K562 (cell line): ENCODE data around the gene GRM3. TPM values are rescaled to one million over a fixed set of nuclear protein-coding genes. Genes with fewer than 3 reads are reported as not detected.

ENCODE experiments used
- ATAC-seq: fragments of 200-7000 bp; cut with Tn5 transposase; 3 replicates; pipeline ENCODE4 v1.9.1; 2020; ENCODE audit warnings: moderate library complexity
- BruUV-seq: library from RNA; stranded (reverse); fragments of 400-500 nt; replicated peaks from 2 replicates; lab custom pipeline; 2021; lab: Mats Ljungman, UMichigan
- CTCF ChIA-PET: fragments of 300-600 bp; formaldehyde crosslinking; extraction: SDS; loops from one replicate; lab custom pipeline; 2021; ENCODE audit warnings: low intra/inter-chr PET ratio; lab: Yijun Ruan, JAX
- POLR2A ChIA-PET: fragments of 300-600, 350-650 bp; sonication (Branson Sonifier 250); formaldehyde crosslinking; extraction: SDS; loops from one replicate; lab custom pipeline; 2021; ENCODE audit warnings: antibody characterized with exemption, inconsistent platforms; lab: Yijun Ruan, JAX
- DNase-seq, 4 experiments: peaks; one replicate each; pipeline versions ENCODE4 v3.0.0 to v3.0.0-alpha.2; 2011 to 2018; ENCODE audit warnings: low spot score in 3 of 4, mixed read lengths in 3 of 4; ENCODE audit errors: extremely low read depth in 1 of 4
- FAIRE-seq: peaks from 2 replicates; lab custom pipeline; 2011; peaks lifted over from hg19 to GRCh38; lab: Jason Lieb, UNC
- H2AFZ ChIP-seq: 2 replicates; pipeline ENCODE4 v1.6.0; 2011; ENCODE audit warnings: low read depth, low read length, control low read depth, inconsistent platforms
- H3K27ac ChIP-seq: fragments of 200-600 bp; 3 replicates; pipeline ENCODE4 v1.8.0; 2011; ENCODE audit warnings: low read depth, mild to moderate bottlenecking, control low read depth, inconsistent platforms, low read length, moderate library complexity, mixed read lengths; ENCODE audit errors: extremely low read depth
- H3K27me3 ChIP-seq, 2 experiments: fragments of 300-600 bp in 1 of 2; 2 replicates in 1 of 2; 3 replicates in 1 of 2; pipeline versions ENCODE4 v1.6.0 to v1.8.0; 2011; ENCODE audit warnings: inconsistent platforms in 2 of 2, low read length in 2 of 2, mild to moderate bottlenecking in 1 of 2, mixed read lengths in 1 of 2, moderate library complexity in 1 of 2; ENCODE audit not compliant: control insufficient read depth in 2 of 2, insufficient read depth in 2 of 2
- H3K36me3 ChIP-seq: fragments of 300-600 bp; 3 replicates; pipeline ENCODE4 v1.8.0; 2011; ENCODE audit warnings: mild to moderate bottlenecking, low read length, inconsistent platforms; ENCODE audit not compliant: control insufficient read depth, insufficient read depth
- H3K4me1 ChIP-seq, 2 experiments: fragments of 200-600 bp in 1 of 2; replicated peaks in 1 of 2; 2 replicates in 1 of 2; 3 replicates in 1 of 2; pipeline versions ENCODE4 v1.5.1 to v1.8.0; 2011; ENCODE audit warnings: inconsistent platforms in 2 of 2, low read length in 2 of 2, mild to moderate bottlenecking in 1 of 2, mixed read lengths in 1 of 2, moderate library complexity in 1 of 2; ENCODE audit not compliant: control insufficient read depth in 2 of 2, insufficient read depth in 2 of 2
- H3K4me2 ChIP-seq: 2 replicates; pipeline ENCODE4 v1.6.1; 2011; ENCODE audit warnings: low read length, control low read depth, inconsistent platforms, mixed read lengths; ENCODE audit not compliant: insufficient read depth
- H3K4me3 ChIP-seq: fragments of 200-600 bp; sonication (generic), shearing (Covaris generic); 2 replicates; pipeline ENCODE4 v1.5.1; 2016; ENCODE audit warnings: control low read depth, inconsistent platforms
- H3K79me2 ChIP-seq: fragments of 200-600 bp; 3 replicates; pipeline ENCODE4 v1.8.0; 2011; ENCODE audit warnings: low read length, inconsistent platforms; ENCODE audit not compliant: control insufficient read depth, insufficient read depth
- H3K9ac ChIP-seq, 2 experiments: 2 replicates each; pipeline versions ENCODE4 v1.6.0 to v1.6.1; 2011; ENCODE audit warnings: low read depth in 2 of 2, low read length in 2 of 2, control low read depth in 1 of 2, inconsistent platforms in 1 of 2, mild to moderate bottlenecking in 1 of 2, mixed read lengths in 1 of 2; ENCODE audit not compliant: insufficient read depth in 1 of 2
- H3K9me1 ChIP-seq: one replicate; pipeline ENCODE4 v1.6.0; 2011; ENCODE audit warnings: inconsistent platforms, mild to moderate bottlenecking, low read length, moderate library complexity; ENCODE audit not compliant: control insufficient read depth, insufficient read depth
- H3K9me3 ChIP-seq: replicated peaks from 2 replicates; pipeline ENCODE4 v1.5.1; 2011; ENCODE audit warnings: low read depth, low read length, inconsistent platforms; ENCODE audit not compliant: control insufficient read depth, insufficient read depth
- H4K20me1 ChIP-seq: replicated peaks from 2 replicates; pipeline ENCODE4 v1.6.1; 2011; ENCODE audit warnings: low read length, inconsistent platforms, mixed read lengths; ENCODE audit not compliant: control insufficient read depth, insufficient read depth
- C11orf30 ChIP-seq: fragments of 450-650 bp; IDR thresholded peaks from 2 replicates; pipeline ENCODE4 v1.6.1; 2016; ENCODE audit warnings: low read depth, mild to moderate bottlenecking
- RREB1 ChIP-seq: fragments of 250-450 bp; sonication (Bioruptor Pico); IDR thresholded peaks from 2 replicates; pipeline ENCODE4 v1.4.0; 2020
- VEZF1 ChIP-seq: fragments of 200-800 bp; sonication (Bioruptor generic); IDR thresholded peaks from 2 replicates; pipeline ENCODE4 v1.6.1; 2017; ENCODE audit warnings: missing genetic modification characterization, missing compliant biosample characterization
- ZNF316 ChIP-seq: fragments of 450-650 bp; IDR thresholded peaks from 2 replicates; pipeline ENCODE4 v1.6.1; 2016
- WGBS: fragments of 100-300 bp; shearing (Covaris generic); methylation state at CpG from one replicate; pipeline ENCODE4 v1.1.6; 2016; ENCODE audit warnings: low coverage, mixed read lengths; ENCODE audit not compliant: insufficient coverage; ENCODE audit errors: missing lambda C conversion rate; 5-methylcytosine and 5-hydroxymethylcytosine counted together
- in situ Hi-C: fragments of 300-500 bp; cut with MboI; formaldehyde crosslinking; loops from 4 replicates; pipeline ENCODE4 v1.15.0; 2018; ENCODE audit warnings: inconsistent platforms, mixed read lengths
- intact Hi-C: fragments of 100-400 bp; cut with micrococcal nuclease; formaldehyde crosslinking; loops from 2 replicates; pipeline ENCODE4 v1.14.2; 2022
- polyA plus RNA-seq, 8 experiments: library from polyadenylated mRNA; depleted of rRNA in 4 of 8; stranded (reverse) in 5 of 8; unstranded in 3 of 8; fragments of >200 nt; fragmentation: Nextera tagmentation in 2 of 8; fragmentation: Illumina TruSeq in 1 of 8; extraction: Ambion mirVana in 2 of 8; extraction: Trizol in 1 of 8; gene quantifications; 2 replicates each; pipeline versions ENCODE4 v1.2.1 to v1.2.3, GENCODE V29; 2011 to 2014; ENCODE audit warnings: inconsistent platforms in 1 of 8, missing spikeins in 1 of 8
- total RNA-seq, 7 experiments: library from RNA; depleted of rRNA in 6 of 7; stranded (reverse); fragments of >200 nt in 6 of 7; fragmentation: Illumina TruSeq in 2 of 7; extraction: Trizol in 2 of 7; gene quantifications; 2 replicates each; pipeline versions ENCODE4 v1.2.1 to v1.2.3, GENCODE V29; 2011 to 2021; ENCODE audit warnings: low replicate concordance in 1 of 7

The GRM3 gene
- total and polyA plus RNA-seq, 9 of the 15 experiments (the other 6 are each of a cell fraction or from before 2014, with no cell fraction given), result 0.03 to 0.08 (median 0.03) TPM; not detected in 6

GRCh38 chr7:86792260-86792659, 148.6 kb downstream of the GRM3 start:
- CTCF ChIA-PET, result no interaction called here
- intact Hi-C loops, result no loop called here

More at GRCh38 chr7:86792260-86792659, 148.6 kb downstream of the GRM3 start:
- no TSS peak for BruUV-seq
- Histone ChIP-seq H3K4me1 (no peaks in the 10 kb centered on the region), H3K9ac (no peak overlapping the region), H3K79me2 (no peaks in the 10 kb centered on the region), H3K4me2 (no peak overlapping the region), H3K27me3 (no peaks in the 10 kb centered on the region), H3K4me3 (no peak overlapping the region), H3K36me3 (no peaks in the 10 kb centered on the region), H2AFZ (no peak overlapping the region), H3K9me3 (no peaks in the 10 kb centered on the region), H3K9me1 (no peaks in the 10 kb centered on the region), H4K20me1 (no peaks in the 10 kb centered on the region), H3K27ac (no peak overlapping the region)
- in situ Hi-C loops, result no loop called here
- POLR2A ChIA-PET, result no interaction called here
- TF ChIP-seq RREB1 (CRISPR knock-in tag), result no peak
- TF ChIP-seq ZNF316, result peak; percentile 21; the same call in 1 of the 2 replicates
- no peak for TF ChIP-seq VEZF1 (CRISPR knock-in tag)
- 0 out of 2 replicates have a peak, but pooled peaks have one; percentile 7 for TF ChIP-seq C11orf30
- WGBS, result 0% methylated on average over 2 of the region's 2 CpGs
- FAIRE-seq, result no peak
- no peak for ATAC-seq
- no peak for DNase-seq
